Neutrophil (primary cell): ENCODE measurements around the gene HIVEP3.

Source experiments
- H3K27ac ChIP-seq: fragments of 200-600 bp; sonication (generic); 2 replicates; pipeline ENCODE4 v1.5.1; 2016; ENCODE audit warnings: mild to moderate bottlenecking, moderate library complexity
- H3K27me3 ChIP-seq: fragments of 200-600 bp; sonication (generic); 2 replicates; pipeline ENCODE4 v1.6.0; 2016; ENCODE audit warnings: mild to moderate bottlenecking
- H3K36me3 ChIP-seq: fragments of 200-600 bp; sonication (generic); 2 replicates; pipeline ENCODE4 v1.5.1; 2017
- H3K4me1 ChIP-seq, 2 experiments: fragments of 200-600 bp in 1 of 2; sonication (generic) in 1 of 2; 1 replicate in 1 of 2; 2 replicates in 1 of 2; pipeline versions ENCODE4 v1.5.1 to v1.6.1; 2013 to 2016; ENCODE audit warnings: low read depth in 1 of 2, low read length in 1 of 2, mild to moderate bottlenecking in 1 of 2, moderate library complexity in 1 of 2; ENCODE audit not compliant: control insufficient read depth in 1 of 2, insufficient read depth in 1 of 2
- H3K4me3 ChIP-seq, 2 experiments: fragments of 200-600 bp in 1 of 2; sonication (generic) in 1 of 2; 1 replicate in 1 of 2; 2 replicates in 1 of 2; pipeline ENCODE4 v1.5.1; 2013 to 2016; ENCODE audit warnings: low read depth in 1 of 2, low read length in 1 of 2, mild to moderate bottlenecking in 1 of 2, moderate library complexity in 1 of 2
- H3K9me3 ChIP-seq: fragments of 200-600 bp; sonication (generic); 2 replicates; pipeline ENCODE4 v1.5.1; 2016
- TF ChIP-seq, protein P1 (sequence below): fragments of 200-600 bp; sonication (generic); IDR thresholded peaks from 2 replicates; pipeline ENCODE4 v1.5.1; 2016; ENCODE audit warnings: antibody characterized with exemption

The HIVEP3 gene

DNA sequence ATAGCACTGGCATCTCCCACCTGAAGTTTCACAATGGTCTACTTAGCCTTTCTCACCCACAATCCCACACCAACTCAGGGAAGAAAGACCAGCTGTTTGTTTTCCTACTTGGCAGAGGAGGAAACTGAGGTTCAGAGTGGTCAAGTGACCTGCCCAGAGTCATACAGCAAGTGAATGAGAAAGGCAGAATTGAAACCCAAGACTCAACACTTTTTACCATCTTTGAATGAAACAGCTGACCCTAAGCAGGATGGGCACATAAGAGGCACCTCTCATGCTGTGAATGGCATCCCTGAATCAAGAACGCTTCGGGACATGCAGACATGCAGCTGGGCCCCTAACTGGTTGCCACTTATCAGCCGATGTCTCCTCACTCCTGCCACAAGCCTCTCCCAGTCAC lies 193.8 kb downstream of the HIVEP3 start:
- H3K36me3 ChIP-seq: no peaks in the 10 kb centered on the region
- no peaks in the 10 kb centered on the region for H3K9me3 ChIP-seq
- TF ChIP-seq, protein P1, sequence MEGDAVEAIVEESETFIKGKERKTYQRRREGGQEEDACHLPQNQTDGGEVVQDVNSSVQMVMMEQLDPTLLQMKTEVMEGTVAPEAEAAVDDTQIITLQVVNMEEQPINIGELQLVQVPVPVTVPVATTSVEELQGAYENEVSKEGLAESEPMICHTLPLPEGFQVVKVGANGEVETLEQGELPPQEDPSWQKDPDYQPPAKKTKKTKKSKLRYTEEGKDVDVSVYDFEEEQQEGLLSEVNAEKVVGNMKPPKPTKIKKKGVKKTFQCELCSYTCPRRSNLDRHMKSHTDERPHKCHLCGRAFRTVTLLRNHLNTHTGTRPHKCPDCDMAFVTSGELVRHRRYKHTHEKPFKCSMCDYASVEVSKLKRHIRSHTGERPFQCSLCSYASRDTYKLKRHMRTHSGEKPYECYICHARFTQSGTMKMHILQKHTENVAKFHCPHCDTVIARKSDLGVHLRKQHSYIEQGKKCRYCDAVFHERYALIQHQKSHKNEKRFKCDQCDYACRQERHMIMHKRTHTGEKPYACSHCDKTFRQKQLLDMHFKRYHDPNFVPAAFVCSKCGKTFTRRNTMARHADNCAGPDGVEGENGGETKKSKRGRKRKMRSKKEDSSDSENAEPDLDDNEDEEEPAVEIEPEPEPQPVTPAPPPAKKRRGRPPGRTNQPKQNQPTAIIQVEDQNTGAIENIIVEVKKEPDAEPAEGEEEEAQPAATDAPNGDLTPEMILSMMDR: no peak
- no peaks in the 10 kb centered on the region for H3K27me3 ChIP-seq
- H3K27ac ChIP-seq: no peak overlapping the region
- H3K4me3 ChIP-seq: no peak overlapping the region
- H3K4me1 ChIP-seq: peaks cover 52 to 74% of the 10 kb centered on the region in 2 experiments

- TF ChIP-seq, protein P1: no peak
- Histone ChIP-seq H3K27me3 (no peaks in the 10 kb centered on the region), H3K27ac (peak overlapping the region; percentile 28), H3K9me3 (no peaks in the 10 kb centered on the region), H3K4me1 (peaks cover 45 to 67% of the 10 kb centered on the region in 2 experiments), H3K4me3 (no peak overlapping the region), H3K36me3 (no peaks in the 10 kb centered on the region)
Measured at GRCh38 chr1:41724248-41724647, 194.5 kb downstream of the HIVEP3 start.

DNA sequence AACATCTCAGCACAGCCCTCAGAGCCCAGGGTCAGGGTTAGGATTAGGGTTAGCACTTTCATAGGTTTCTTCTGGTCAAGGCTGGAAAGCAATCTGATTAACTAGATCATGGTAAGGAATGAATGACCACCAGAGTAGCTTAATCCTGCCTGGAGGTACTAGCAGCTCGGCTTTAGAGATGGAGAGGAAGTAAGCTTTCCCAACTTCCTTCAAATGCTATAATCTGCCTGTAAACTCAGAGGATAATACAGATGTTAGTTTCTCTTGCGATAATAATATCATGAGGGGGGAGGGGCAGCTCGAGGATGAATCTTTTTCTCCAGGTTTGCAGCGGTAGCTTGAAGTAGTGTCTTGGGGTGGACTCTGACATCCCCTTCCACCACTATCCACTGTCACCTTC lies 194.9 kb downstream of the HIVEP3 start:
- H3K9me3 ChIP-seq: no peaks in the 10 kb centered on the region
- H3K36me3 ChIP-seq: no peaks in the 10 kb centered on the region
- no peak overlapping the region for H3K4me3 ChIP-seq
- H3K27ac ChIP-seq: peak overlapping the region; percentile 28
- H3K27me3 ChIP-seq: no peaks in the 10 kb centered on the region
- peaks cover 40 to 63% of the 10 kb centered on the region in 2 experiments for H3K4me1 ChIP-seq
- TF ChIP-seq, protein P1: no peak

DNA sequence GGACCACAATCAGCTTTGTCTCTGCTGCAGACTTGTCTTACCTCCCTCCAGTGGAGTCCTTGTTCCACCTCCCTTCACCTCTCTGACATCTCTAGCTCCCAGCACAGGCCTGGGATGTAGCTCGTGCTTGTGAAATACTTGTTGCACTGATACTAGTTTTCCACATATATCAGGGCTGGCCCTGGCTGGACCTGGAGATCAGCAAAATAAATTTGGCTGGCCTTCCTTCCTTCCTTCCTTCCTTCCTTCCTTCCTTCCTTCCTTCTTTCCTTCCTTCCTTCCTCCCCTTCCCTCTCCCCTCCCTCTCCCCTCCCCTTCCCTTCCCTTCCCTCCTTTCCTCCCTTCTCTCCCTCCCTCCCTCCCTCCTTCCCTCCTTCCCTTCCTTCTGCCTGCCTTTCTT lies 196.5 kb downstream of the HIVEP3 start:
- Histone ChIP-seq H3K27me3 (no peaks in the 10 kb centered on the region), H3K9me3 (no peaks in the 10 kb centered on the region), H3K4me1 (peaks cover 24 to 47% of the 10 kb centered on the region in 2 experiments), H3K36me3 (no peaks in the 10 kb centered on the region), H3K4me3 (no peak overlapping the region), H3K27ac (no peak overlapping the region)
- TF ChIP-seq, protein P1: no peak

DNA sequence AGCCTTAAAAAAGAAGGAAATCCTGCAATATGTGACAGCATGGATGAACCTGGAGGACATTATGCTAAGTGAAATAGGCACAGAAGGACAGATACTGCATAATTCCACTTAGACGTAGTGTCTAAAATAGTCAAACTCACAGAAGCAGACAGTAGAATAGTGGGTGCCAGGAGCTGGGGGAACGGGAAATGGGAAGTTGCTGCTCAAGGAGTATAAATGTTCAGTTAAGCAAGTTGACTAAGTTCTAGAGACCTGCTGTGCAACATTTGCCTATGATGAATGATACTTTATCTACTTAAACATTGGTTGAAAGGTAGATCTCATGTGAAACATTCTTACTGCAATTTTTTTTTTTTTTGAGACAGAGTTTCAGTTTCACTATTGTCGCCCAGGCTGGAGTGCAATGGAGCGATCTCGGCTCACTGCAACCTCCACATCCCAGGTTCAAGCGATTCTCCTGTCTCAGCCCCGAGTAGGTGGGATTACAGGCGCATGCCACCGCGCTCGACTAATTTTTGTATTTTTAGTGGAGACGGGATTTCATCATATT lies 197.8 kb downstream of the HIVEP3 start:
- no peaks in the 10 kb centered on the region for H3K9me3 ChIP-seq
- H3K4me1 ChIP-seq: peaks cover 24 to 44% of the 10 kb centered on the region in 2 experiments
- H3K36me3 ChIP-seq: no peaks in the 10 kb centered on the region
- no peak overlapping the region for H3K27ac ChIP-seq
- no peak overlapping the region for H3K4me3 ChIP-seq
- TF ChIP-seq, protein P1: no peak
- no peaks in the 10 kb centered on the region for H3K27me3 ChIP-seq
